Right kidney (tissue), 1 donor: ENCODE data around the gene PCED1B.

Experiments used
- DNase-seq: peaks from one replicate; pipeline ENCODE4 v3.0.0-alpha.2; 2016

The PCED1B gene

GRCh38 chr12:47237751-47238211 lies 158.4 kb downstream of the PCED1B start:
- DNase-seq: no peak

GRCh38 chr12:47238669-47239114 lies 159.3 kb downstream of the PCED1B start:
- DNase-seq: no peak

GRCh38 chr12:47242426-47242825 lies 163.0 kb downstream of the PCED1B start:
- DNase-seq: no peak

GRCh38 chr12:47244835-47245234 lies 165.4 kb downstream of the PCED1B start:
- no peak for DNase-seq

- DNase-seq: no peak
These were observed 166.2 kb downstream of the PCED1B start for GRCh38 chr12:47245623-47246022.

GRCh38 chr12:47247418-47247817 lies 168.0 kb downstream of the PCED1B start:
- no peak for DNase-seq

GRCh38 chr12:47249082-47249481 lies 169.7 kb downstream of the PCED1B start:
- DNase-seq: no peak

- no peak for DNase-seq
These were observed 170.4 kb downstream of the PCED1B start for GRCh38 chr12:47249719-47250357.

- no peak for DNase-seq
These were observed 172.5 kb downstream of the PCED1B start for GRCh38 chr12:47251919-47252318.

- DNase-seq: no peak
These were observed 185.5 kb downstream of the PCED1B start for GRCh38 chr12:47264951-47265350.

GRCh38 chr12:47265391-47265790 lies 186.0 kb downstream of the PCED1B start:
- DNase-seq: no peak

- DNase-seq: no peak
These were observed 188.2 kb downstream of the PCED1B start for GRCh38 chr12:47267571-47267970.

- DNase-seq: no peak
These were observed 189.4 kb downstream of the PCED1B start for GRCh38 chr12:47268501-47269454.

- no peak for DNase-seq
These were observed 190.5 kb downstream of the PCED1B start for GRCh38 chr12:47269916-47270315.

- no peak for DNase-seq
These were observed 191.6 kb downstream of the PCED1B start for GRCh38 chr12:47270782-47271664.

GRCh38 chr12:47271800-47272239 lies 192.4 kb downstream of the PCED1B start:
- DNase-seq: no peak

- DNase-seq: no peak
These were observed 193.2 kb downstream of the PCED1B start for GRCh38 chr12:47272412-47273190.

GRCh38 chr12:47273191-47273626 lies 193.8 kb downstream of the PCED1B start:
- no peak for DNase-seq

- no peak for DNase-seq
These were observed 195.3 kb downstream of the PCED1B start for GRCh38 chr12:47274760-47275159.

- DNase-seq: no peak
These were observed 196.8 kb downstream of the PCED1B start for GRCh38 chr12:47276253-47276620.

- no peak for DNase-seq
These were observed 197.3 kb downstream of the PCED1B start for GRCh38 chr12:47276621-47277309.
